Fibroblast of lung (primary cell): Measurements from ENCODE around the gene COX18.

ENCODE experiments used
- EZH2 ChIP-seq: IDR thresholded peaks from 2 replicates; pipeline ENCODE4 v1.5.1; 2012; ENCODE audit warnings: low read length, control low read depth, mild to moderate bottlenecking; ENCODE audit errors: missing control alignments
- TF ChIP-seq, protein P1 (sequence below), 2 donors: IDR thresholded peaks in 1 of 2; conservative IDR thresholded peaks in 1 of 2; 1 replicate in 1 of 2; 2 replicates in 1 of 2; pipeline ENCODE4 v1.5.1; 2011 to 2012; ENCODE audit warnings: low read length in 2 of 2, control low read depth in 1 of 2, inconsistent platforms in 1 of 2, low read depth in 1 of 2, mild to moderate bottlenecking in 1 of 2

- TF ChIP-seq, protein P1, sequence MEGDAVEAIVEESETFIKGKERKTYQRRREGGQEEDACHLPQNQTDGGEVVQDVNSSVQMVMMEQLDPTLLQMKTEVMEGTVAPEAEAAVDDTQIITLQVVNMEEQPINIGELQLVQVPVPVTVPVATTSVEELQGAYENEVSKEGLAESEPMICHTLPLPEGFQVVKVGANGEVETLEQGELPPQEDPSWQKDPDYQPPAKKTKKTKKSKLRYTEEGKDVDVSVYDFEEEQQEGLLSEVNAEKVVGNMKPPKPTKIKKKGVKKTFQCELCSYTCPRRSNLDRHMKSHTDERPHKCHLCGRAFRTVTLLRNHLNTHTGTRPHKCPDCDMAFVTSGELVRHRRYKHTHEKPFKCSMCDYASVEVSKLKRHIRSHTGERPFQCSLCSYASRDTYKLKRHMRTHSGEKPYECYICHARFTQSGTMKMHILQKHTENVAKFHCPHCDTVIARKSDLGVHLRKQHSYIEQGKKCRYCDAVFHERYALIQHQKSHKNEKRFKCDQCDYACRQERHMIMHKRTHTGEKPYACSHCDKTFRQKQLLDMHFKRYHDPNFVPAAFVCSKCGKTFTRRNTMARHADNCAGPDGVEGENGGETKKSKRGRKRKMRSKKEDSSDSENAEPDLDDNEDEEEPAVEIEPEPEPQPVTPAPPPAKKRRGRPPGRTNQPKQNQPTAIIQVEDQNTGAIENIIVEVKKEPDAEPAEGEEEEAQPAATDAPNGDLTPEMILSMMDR (conservative IDR thresholded peaks at IDR 0.05 in 1 of 2, IDR thresholded peaks at IDR 0.05 in 1 of 2; ENCODE audit: low read depth in 1 of 2, low read length in 2 of 2), result no peak
- TF ChIP-seq EZH2, result no peak
These were observed 23.4 kb upstream of the COX18 start for GRCh38 chr4:73092868-73093267.
